ENCODE results near the gene COX8A. TPM values are rescaled to one million over a fixed set of nuclear protein-coding genes. Genes with fewer than 3 reads are reported as not detected.

The COX8A gene
- polyA plus RNA-seq (2013, experiment 1 of 2) = 485 TPM
- polyA plus RNA-seq (2013, experiment 2 of 2) = 460 TPM

- peak within 1 kb of the TSS; percentile 46 for H3K4me2 ChIP-seq (ENCODE audit: low read length)
- peak within 1 kb of the TSS; percentile 85 for H2BK5ac ChIP-seq (ENCODE audit: low read length)
- no peak within 1 kb of the TSS for H2BK120ac ChIP-seq (ENCODE audit: low read depth, low read length)
- H3K27me3 ChIP-seq (ENCODE audit: insufficient read depth, low read length, poor library complexity) = no peaks in the 10 kb centered on the region
- H3K4ac ChIP-seq (ENCODE audit: low read depth, low read length) = no peak within 1 kb of the TSS
- peak within 1 kb of the TSS; percentile 99 for H3K23ac ChIP-seq (ENCODE audit: low read length)
- H2BK15ac ChIP-seq (replicated peaks; ENCODE audit: low read depth) = no peak within 1 kb of the TSS
- H2AK5ac ChIP-seq (ENCODE audit: low read length) = no peak within 1 kb of the TSS
- H3K18ac ChIP-seq (ENCODE audit: low read length) = peak within 1 kb of the TSS; percentile 4
- DNase-seq = peak; percentile 100
- H3K4me1 ChIP-seq (ENCODE audit: control insufficient read depth, low read depth, low read length) = peaks cover 2% of the 10 kb centered on the region
- no CpG with 5 or more reads among the region's 67 CpGs for WGBS (ENCODE audit: extremely low coverage, insufficient coverage, low lambda C conversion rate)
- peaks cover 15% of the 10 kb centered on the region for H3K79me2 ChIP-seq (ENCODE audit: control insufficient read depth, insufficient read depth, low read length)
- H4K8ac ChIP-seq (ENCODE audit: low read depth, low read length) = no peak within 1 kb of the TSS
- peak within 1 kb of the TSS; percentile 100 for H3K56ac ChIP-seq (ENCODE audit: low read length)
- no peak within 1 kb of the TSS for H4K5ac ChIP-seq (ENCODE audit: low read length)
- H3K27ac ChIP-seq (ENCODE audit: low read depth, low read length) = peak within 1 kb of the TSS; percentile 61
- H3K9ac ChIP-seq (ENCODE audit: low read length) = peak within 1 kb of the TSS; percentile 99
- no peaks in the 10 kb centered on the region for H3K36me3 ChIP-seq (ENCODE audit: control insufficient read depth, insufficient read depth, low read length)
- peak within 1 kb of the TSS; percentile 99 for H3K4me3 ChIP-seq (ENCODE audit: low read length)
- H3K79me1 ChIP-seq (ENCODE audit: low read length) = peaks cover 12% of the 10 kb centered on the region
Measured at GRCh38 chr11:63974259-63975143, at the start of gene COX8A. TSS of gene COX8A (plus strand) at chr11:63974620. CDS start at chr11:63974681, 61 bp downstream.

- no peak overlapping the region for H2BK5ac ChIP-seq (ENCODE audit: low read length)
- no peak overlapping the region for H3K23ac ChIP-seq (ENCODE audit: low read length)
- no peak for DNase-seq
- no peak overlapping the region for H3K18ac ChIP-seq (ENCODE audit: low read length)
- no peak overlapping the region for H2AK5ac ChIP-seq (ENCODE audit: low read length)
- H2BK15ac ChIP-seq (replicated peaks; ENCODE audit: low read depth) = no peak overlapping the region
- no peaks in the 10 kb centered on the region for H3K79me2 ChIP-seq (ENCODE audit: control insufficient read depth, insufficient read depth, low read length)
- no peaks in the 10 kb centered on the region for H3K4me1 ChIP-seq (ENCODE audit: control insufficient read depth, low read depth, low read length)
- no peaks in the 10 kb centered on the region for H3K79me1 ChIP-seq (ENCODE audit: low read length)
- H3K36me3 ChIP-seq (ENCODE audit: control insufficient read depth, insufficient read depth, low read length) = no peaks in the 10 kb centered on the region
- H4K5ac ChIP-seq (ENCODE audit: low read length) = no peak overlapping the region
- no peak overlapping the region for H3K56ac ChIP-seq (ENCODE audit: low read length)
- H3K4me2 ChIP-seq (ENCODE audit: low read length) = no peak overlapping the region
- no peak overlapping the region for H3K27ac ChIP-seq (ENCODE audit: low read depth, low read length)
- H2BK120ac ChIP-seq (ENCODE audit: low read depth, low read length) = no peak overlapping the region
- no peak overlapping the region for H3K9ac ChIP-seq (ENCODE audit: low read length)
- H3K27me3 ChIP-seq (ENCODE audit: insufficient read depth, low read length, poor library complexity) = no peaks in the 10 kb centered on the region
- WGBS (ENCODE audit: extremely low coverage, insufficient coverage, low lambda C conversion rate) = no CpG with 5 or more reads among the region's 5 CpGs
- H3K4ac ChIP-seq (ENCODE audit: low read depth, low read length) = no peak overlapping the region
- no peak overlapping the region for H4K8ac ChIP-seq (ENCODE audit: low read depth, low read length)
- H3K4me3 ChIP-seq (ENCODE audit: low read length) = no peak overlapping the region
Measured at GRCh38 chr11:63929616-63930015, 44.8 kb upstream of the COX8A start.

GRCh38 chr11:63931045-63931444, 43.4 kb upstream of the COX8A start:
- no peak overlapping the region for H2BK5ac ChIP-seq (ENCODE audit: low read length)
- no peak overlapping the region for H4K5ac ChIP-seq (ENCODE audit: low read length)
- H2BK15ac ChIP-seq (replicated peaks; ENCODE audit: low read depth) = no peak overlapping the region
- H3K79me1 ChIP-seq (ENCODE audit: low read length) = no peaks in the 10 kb centered on the region
- H2AK5ac ChIP-seq (ENCODE audit: low read length) = no peak overlapping the region
- H3K9ac ChIP-seq (ENCODE audit: low read length) = no peak overlapping the region
- no peak overlapping the region for H2BK120ac ChIP-seq (ENCODE audit: low read depth, low read length)
- no peaks in the 10 kb centered on the region for H3K4me1 ChIP-seq (ENCODE audit: control insufficient read depth, low read depth, low read length)
- H3K4ac ChIP-seq (ENCODE audit: low read depth, low read length) = no peak overlapping the region
- no peak overlapping the region for H3K27ac ChIP-seq (ENCODE audit: low read depth, low read length)
- no peak for DNase-seq
- H3K27me3 ChIP-seq (ENCODE audit: insufficient read depth, low read length, poor library complexity) = no peaks in the 10 kb centered on the region
- H3K56ac ChIP-seq (ENCODE audit: low read length) = no peak overlapping the region
- H3K79me2 ChIP-seq (ENCODE audit: control insufficient read depth, insufficient read depth, low read length) = no peaks in the 10 kb centered on the region
- no peaks in the 10 kb centered on the region for H3K36me3 ChIP-seq (ENCODE audit: control insufficient read depth, insufficient read depth, low read length)
- no CpG with 5 or more reads among the region's 6 CpGs for WGBS (ENCODE audit: extremely low coverage, insufficient coverage, low lambda C conversion rate)
- no peak overlapping the region for H3K4me2 ChIP-seq (ENCODE audit: low read length)
- H3K18ac ChIP-seq (ENCODE audit: low read length) = no peak overlapping the region
- no peak overlapping the region for H4K8ac ChIP-seq (ENCODE audit: low read depth, low read length)
- H3K23ac ChIP-seq (ENCODE audit: low read length) = no peak overlapping the region
- no peak overlapping the region for H3K4me3 ChIP-seq (ENCODE audit: low read length)

GRCh38 chr11:63931876-63932275, 42.5 kb upstream of the COX8A start:
- H4K8ac ChIP-seq (ENCODE audit: low read depth, low read length) = no peak overlapping the region
- H4K5ac ChIP-seq (ENCODE audit: low read length) = no peak overlapping the region
- no peak overlapping the region for H2BK120ac ChIP-seq (ENCODE audit: low read depth, low read length)
- H3K4me3 ChIP-seq (ENCODE audit: low read length) = no peak overlapping the region
- no peak overlapping the region for H2BK15ac ChIP-seq (replicated peaks; ENCODE audit: low read depth)
- H3K79me1 ChIP-seq (ENCODE audit: low read length) = no peaks in the 10 kb centered on the region
- no CpG with 5 or more reads among the region's 12 CpGs for WGBS (ENCODE audit: extremely low coverage, insufficient coverage, low lambda C conversion rate)
- H3K9ac ChIP-seq (ENCODE audit: low read length) = no peak overlapping the region
- H3K36me3 ChIP-seq (ENCODE audit: control insufficient read depth, insufficient read depth, low read length) = no peaks in the 10 kb centered on the region
- no peak overlapping the region for H3K23ac ChIP-seq (ENCODE audit: low read length)
- H3K27me3 ChIP-seq (ENCODE audit: insufficient read depth, low read length, poor library complexity) = no peaks in the 10 kb centered on the region
- DNase-seq = no peak
- no peaks in the 10 kb centered on the region for H3K4me1 ChIP-seq (ENCODE audit: control insufficient read depth, low read depth, low read length)
- peak overlapping the region; percentile 34 for H3K56ac ChIP-seq (ENCODE audit: low read length)
- no peak overlapping the region for H3K27ac ChIP-seq (ENCODE audit: low read depth, low read length)
- no peak overlapping the region for H2BK5ac ChIP-seq (ENCODE audit: low read length)
- H2AK5ac ChIP-seq (ENCODE audit: low read length) = no peak overlapping the region
- H3K4ac ChIP-seq (ENCODE audit: low read depth, low read length) = no peak overlapping the region
- H3K18ac ChIP-seq (ENCODE audit: low read length) = no peak overlapping the region
- no peak overlapping the region for H3K4me2 ChIP-seq (ENCODE audit: low read length)
- no peaks in the 10 kb centered on the region for H3K79me2 ChIP-seq (ENCODE audit: control insufficient read depth, insufficient read depth, low read length)

- no peak overlapping the region for H3K56ac ChIP-seq (ENCODE audit: low read length)
- H4K8ac ChIP-seq (ENCODE audit: low read depth, low read length) = no peak overlapping the region
- no CpG with 5 or more reads among the region's 1 CpG for WGBS (ENCODE audit: extremely low coverage, insufficient coverage, low lambda C conversion rate)
- no peak overlapping the region for H2BK120ac ChIP-seq (ENCODE audit: low read depth, low read length)
- no peak overlapping the region for H3K4me3 ChIP-seq (ENCODE audit: low read length)
- H3K36me3 ChIP-seq (ENCODE audit: control insufficient read depth, insufficient read depth, low read length) = no peaks in the 10 kb centered on the region
- H3K79me2 ChIP-seq (ENCODE audit: control insufficient read depth, insufficient read depth, low read length) = no peaks in the 10 kb centered on the region
- H2BK15ac ChIP-seq (replicated peaks; ENCODE audit: low read depth) = no peak overlapping the region
- no peak overlapping the region for H3K9ac ChIP-seq (ENCODE audit: low read length)
- DNase-seq = no peak
- H3K4me1 ChIP-seq (ENCODE audit: control insufficient read depth, low read depth, low read length) = no peaks in the 10 kb centered on the region
- no peaks in the 10 kb centered on the region for H3K27me3 ChIP-seq (ENCODE audit: insufficient read depth, low read length, poor library complexity)
- no peak overlapping the region for H2AK5ac ChIP-seq (ENCODE audit: low read length)
- H3K79me1 ChIP-seq (ENCODE audit: low read length) = no peaks in the 10 kb centered on the region
- H3K23ac ChIP-seq (ENCODE audit: low read length) = no peak overlapping the region
- H2BK5ac ChIP-seq (ENCODE audit: low read length) = no peak overlapping the region
- no peak overlapping the region for H3K18ac ChIP-seq (ENCODE audit: low read length)
- H4K5ac ChIP-seq (ENCODE audit: low read length) = no peak overlapping the region
- H3K4ac ChIP-seq (ENCODE audit: low read depth, low read length) = no peak overlapping the region
- no peak overlapping the region for H3K4me2 ChIP-seq (ENCODE audit: low read length)
- no peak overlapping the region for H3K27ac ChIP-seq (ENCODE audit: low read depth, low read length)
Measured at GRCh38 chr11:63933459-63933858, 41.0 kb upstream of the COX8A start.

Data from mesendoderm (in vitro differentiated cells).